ENCODE results near the gene INTS13.

- TF ChIP-seq, protein P1, sequence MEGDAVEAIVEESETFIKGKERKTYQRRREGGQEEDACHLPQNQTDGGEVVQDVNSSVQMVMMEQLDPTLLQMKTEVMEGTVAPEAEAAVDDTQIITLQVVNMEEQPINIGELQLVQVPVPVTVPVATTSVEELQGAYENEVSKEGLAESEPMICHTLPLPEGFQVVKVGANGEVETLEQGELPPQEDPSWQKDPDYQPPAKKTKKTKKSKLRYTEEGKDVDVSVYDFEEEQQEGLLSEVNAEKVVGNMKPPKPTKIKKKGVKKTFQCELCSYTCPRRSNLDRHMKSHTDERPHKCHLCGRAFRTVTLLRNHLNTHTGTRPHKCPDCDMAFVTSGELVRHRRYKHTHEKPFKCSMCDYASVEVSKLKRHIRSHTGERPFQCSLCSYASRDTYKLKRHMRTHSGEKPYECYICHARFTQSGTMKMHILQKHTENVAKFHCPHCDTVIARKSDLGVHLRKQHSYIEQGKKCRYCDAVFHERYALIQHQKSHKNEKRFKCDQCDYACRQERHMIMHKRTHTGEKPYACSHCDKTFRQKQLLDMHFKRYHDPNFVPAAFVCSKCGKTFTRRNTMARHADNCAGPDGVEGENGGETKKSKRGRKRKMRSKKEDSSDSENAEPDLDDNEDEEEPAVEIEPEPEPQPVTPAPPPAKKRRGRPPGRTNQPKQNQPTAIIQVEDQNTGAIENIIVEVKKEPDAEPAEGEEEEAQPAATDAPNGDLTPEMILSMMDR (conservative IDR thresholded peaks at IDR 0.05 in 1 of 2, IDR thresholded peaks at IDR 0.05 in 1 of 2; ENCODE audit: low read depth in 1 of 2, low read length in 2 of 2), result no peak
- TF ChIP-seq EZH2 (IDR thresholded peaks at IDR 0.05; ENCODE audit: low read length, missing control alignments), result no peak
Measured at GRCh38 chr12:26929590-26929989, 8.2 kb downstream of the INTS13 start.
